ENCODE results near the gene RILPL2.
A peak's percentile ranks its signal among the peaks of the same experiment; 100 is the strongest.
"Not testable (repeated sequence)": the region's sequence is repeated elsewhere in the genome, so short reads cannot be mapped to it uniquely, and the experiment has no call there.

The RILPL2 gene, protein sequence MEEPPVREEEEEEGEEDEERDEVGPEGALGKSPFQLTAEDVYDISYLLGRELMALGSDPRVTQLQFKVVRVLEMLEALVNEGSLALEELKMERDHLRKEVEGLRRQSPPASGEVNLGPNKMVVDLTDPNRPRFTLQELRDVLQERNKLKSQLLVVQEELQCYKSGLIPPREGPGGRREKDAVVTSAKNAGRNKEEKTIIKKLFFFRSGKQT

DNA sequence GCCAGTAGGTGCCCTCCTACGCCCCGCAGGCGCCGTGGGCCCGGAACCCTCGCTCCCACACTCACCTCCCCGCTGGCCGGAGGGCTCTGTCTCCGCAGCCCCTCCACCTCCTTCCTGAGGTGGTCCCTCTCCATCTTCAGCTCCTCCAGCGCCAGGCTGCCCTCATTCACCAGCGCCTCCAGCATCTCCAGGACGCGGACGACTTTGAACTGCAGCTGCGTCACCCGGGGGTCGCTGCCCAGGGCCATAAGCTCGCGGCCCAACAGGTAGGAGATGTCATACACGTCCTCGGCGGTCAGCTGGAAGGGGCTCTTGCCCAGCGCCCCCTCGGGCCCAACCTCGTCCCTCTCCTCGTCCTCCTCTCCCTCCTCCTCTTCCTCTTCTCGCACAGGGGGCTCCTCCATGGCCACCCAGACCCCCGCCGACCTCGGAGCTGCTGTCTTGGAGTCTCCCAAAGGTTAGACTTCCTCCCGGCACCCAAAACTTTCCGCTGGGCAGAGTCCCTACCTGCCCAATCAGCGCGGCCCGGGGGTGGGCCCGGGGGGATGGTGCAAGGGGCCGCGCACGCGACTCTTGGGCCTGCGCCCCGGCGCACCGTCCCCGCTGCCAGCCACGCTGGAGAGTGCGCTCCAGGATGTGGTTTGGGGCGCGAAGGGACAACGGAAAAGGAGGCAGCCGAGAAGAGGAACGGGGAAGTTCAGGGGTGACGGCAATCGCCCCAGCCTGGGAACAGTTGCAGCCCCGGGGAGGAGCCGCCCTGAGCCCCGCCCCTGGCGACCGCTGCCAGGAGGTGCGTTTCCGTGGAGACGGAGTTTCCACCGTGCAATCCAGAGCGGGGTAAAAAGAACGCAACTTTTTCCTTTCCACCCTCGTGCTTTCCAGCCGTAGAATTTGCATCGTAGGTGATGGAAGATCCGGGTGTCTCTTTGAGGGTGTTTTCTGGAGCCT, at the start of gene RILPL2:
TSS of gene RILPL2 (minus strand) at position 668 of the 948 bp plus-strand sequence. CDS start at position 404, 264 bp downstream.
- DNase-seq = peak; percentile 57

DNA sequence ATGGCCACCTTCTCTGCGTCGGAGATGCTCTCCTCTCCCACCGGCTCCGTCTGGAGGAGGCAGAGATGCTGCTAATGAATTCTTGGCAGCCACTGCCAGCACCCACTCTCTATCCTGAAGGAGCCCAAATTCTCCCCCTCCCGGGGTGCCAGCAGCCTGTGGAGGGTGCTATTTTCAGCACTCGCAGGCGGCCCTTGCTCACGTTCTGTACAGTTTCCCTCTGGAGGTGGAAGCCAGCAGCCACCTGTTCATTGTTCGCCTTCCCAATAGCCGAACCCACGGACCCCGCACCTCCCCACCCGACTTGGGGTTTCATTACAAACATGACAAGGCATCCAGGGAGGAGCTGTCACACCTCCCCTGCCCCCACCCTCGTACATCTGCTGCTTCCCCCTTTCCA, 49.3 kb upstream of the RILPL2 start:
- no peak for DNase-seq

DNA sequence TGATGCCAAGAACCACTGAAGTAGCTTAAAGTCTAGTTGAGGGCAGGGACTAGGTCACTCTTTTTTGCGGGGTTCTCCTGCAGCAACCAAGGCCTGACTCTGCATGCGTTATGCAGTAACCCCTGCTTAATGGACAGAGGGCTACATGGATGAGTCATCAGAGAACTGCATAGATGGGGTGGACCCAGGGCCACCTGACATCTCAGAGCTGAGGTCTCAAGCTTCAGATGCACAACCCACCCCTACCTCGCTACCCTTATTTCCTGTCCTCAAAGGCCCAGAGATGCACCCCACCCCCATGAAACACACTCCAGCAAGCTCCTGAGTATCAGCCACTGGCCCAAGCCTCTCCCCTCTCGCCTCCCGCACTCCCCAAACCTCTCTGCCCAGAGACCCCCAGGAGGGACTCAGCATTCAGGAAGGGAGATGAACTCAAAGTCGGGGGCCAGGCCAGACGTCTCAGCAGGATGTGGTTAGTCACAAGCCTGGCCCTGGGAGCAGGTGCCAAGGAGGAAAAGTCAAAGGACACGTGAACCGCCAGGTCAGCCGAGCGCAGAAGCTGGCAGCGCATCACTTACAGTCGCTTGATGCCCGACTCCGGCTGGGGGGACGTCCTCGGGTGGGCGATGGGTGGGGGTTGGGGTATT, 47.2 kb upstream of the RILPL2 start:
- no peak for DNase-seq

DNA sequence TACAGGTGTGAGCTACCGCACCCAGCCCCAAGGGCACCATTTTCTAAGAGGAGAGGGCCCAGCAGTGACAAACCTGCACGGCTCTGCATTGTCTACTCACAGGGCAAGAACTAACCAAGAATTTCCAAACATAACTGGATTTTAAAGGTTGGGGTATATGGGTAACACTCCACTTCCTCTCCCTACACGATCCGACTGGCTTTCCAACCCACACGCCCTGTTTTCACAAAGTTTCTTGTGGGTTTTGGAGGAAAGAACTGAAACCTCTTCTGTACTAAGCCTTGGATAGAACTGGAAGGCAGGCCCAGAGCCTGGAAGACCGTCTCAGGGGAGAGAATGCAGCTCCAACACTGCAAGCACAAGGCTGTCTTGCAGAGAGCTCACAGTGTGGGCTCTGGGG, 46.4 kb upstream of the RILPL2 start:
- DNase-seq = no peak

DNA sequence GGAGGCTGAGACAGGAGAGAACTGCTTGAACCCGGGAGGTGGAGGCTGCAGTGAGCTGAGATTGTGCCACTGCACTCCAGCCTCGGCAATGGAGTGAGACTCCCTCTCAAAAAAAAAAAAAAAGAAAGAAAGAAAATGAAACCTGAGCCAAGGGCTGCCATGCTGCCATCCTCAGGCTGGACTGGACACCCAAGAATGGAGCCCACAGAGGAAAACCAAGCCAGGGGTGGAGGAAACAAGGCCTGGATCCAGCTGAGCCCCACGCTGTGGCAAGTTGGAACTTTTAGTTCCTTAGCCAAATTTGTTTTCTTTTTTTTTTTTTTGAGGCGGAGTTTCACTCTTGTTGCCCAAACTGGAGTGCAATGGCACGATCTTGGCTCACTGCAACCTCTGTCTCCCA, 44.8 kb upstream of the RILPL2 start:
- DNase-seq = not testable (repeated sequence)

DNA sequence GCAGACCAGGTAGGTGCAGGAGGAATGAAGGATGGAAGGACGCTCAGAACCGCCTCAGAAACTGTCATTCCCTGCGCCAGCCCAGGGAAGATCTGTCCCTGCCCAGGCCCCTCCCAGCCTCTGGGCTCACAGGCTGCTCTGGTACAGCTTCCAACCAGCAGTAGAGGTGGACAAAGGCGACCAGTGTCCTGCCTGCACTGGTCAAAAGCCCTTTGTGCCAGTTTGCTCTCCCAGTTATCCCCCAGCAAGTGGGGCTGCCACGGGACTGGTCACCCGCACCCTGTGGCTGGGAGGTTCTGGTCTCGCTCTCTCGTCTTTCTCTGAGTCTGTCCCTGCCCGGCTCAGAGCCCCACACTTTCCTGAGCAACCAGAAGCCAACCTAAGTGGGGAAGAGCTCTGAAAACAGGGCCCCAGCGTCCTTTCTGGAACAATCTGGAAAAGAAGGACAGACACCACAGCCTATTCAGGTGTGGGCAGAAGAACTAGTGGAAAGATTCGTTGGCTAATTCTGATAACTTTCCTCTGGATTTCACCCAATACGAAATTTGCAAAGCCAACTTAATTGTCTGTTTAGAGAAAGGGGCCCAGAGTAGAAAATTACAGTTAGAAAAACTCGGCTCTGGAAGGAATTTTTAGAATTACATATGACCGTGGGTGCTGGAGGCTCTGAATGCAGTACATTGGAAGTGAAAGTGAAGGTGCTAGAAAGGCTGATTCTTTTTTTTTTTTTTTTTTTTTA, 43.1 kb upstream of the RILPL2 start:
- no peak for DNase-seq

DNA sequence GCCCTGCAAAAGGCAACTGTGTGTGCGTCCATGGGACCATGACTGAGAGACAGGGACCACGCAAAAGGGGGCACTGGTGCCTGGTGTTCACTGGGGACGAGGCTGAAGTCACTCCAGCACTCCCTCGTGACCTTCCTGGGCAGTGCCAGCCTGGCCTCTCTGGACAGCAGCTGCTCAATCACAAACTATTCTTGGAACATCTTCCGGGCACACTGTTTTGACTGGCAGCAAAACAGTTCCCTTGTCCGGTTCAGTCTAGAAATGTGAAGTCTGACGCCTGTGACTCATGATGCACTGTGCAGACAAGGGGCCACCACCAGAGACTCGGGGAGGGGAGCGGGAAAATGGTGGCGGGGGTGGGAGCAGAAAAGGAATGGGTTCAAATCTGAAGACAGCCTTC, 42.3 kb upstream of the RILPL2 start:
- no peak for DNase-seq

DNA sequence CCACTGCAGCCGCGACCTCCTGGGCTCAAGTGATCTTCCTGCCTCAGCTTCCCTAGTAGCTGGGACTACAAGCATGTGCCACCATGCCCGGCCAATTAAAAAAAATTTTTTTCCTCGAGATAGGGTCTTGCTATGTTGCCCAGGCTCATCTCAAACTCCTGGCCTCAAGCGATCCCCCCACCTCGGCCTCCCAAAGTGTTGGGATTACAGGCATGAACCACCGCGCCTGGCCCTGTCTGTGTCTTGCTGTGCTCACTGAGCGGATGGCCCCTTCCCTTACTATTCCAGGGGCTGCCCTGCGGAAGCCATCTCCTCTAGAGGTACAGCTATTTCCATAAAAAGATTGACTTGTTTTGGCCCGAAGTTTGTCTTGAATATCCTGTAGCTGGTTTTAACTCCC, 41.6 kb upstream of the RILPL2 start:
- no peak for DNase-seq

DNA sequence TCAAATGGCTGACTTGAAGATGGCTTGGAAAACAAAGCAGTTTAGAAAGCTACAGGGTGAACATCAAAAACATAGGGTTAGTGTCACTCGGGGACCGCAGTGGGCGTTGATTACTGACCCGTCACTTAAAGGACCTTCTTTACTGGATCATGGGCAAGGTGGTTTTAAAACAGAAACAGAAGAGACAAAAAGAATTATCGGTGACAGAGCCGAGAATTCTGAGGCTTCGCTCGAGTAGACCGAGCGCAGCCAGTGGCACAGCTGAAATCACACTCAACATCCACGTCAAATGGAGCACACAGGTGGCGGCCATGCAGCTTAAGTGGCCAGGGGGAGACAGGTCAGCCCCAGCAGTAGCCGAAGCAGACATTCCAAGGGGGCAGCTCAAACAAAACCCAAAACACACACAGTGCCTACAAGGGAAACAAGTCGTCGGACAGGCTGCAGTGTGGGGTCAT, 38.8 kb upstream of the RILPL2 start:
- DNase-seq = no peak

DNA sequence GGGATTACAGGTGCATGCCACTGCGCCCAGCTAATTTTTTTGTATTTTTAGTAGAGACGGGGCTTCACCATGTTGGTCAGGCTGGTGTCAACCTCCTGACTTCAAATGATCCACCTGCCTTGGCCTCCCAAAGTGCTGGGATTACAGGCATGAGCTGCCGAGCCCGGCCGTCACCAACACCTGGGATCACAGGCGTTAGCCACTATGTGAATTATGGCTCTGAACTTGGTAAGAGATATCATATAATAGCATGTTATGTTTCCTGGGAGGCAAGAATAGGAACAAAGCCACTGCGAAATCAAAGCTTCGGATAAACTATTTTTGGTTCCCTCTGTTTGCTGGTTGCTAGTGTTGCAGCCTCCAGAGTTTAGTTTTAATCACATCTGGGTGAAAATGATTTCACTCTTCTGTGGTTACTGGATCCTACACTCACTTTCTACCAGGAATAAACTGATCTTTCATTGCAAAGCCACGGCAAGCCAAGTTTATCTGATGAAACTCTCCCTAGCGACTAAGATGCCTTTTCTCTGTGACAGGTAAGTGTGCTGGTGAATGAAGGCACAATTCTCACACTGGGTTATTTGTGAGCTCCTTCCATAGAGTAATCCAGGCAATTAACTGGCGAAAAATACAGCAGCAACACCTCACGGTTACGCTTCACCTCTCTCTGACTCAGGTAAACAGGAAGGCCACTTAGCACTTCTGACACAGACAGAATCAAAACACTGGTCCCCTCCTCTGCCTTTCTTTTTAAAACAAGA, 38.2 kb upstream of the RILPL2 start:
- DNase-seq = no peak

DNA sequence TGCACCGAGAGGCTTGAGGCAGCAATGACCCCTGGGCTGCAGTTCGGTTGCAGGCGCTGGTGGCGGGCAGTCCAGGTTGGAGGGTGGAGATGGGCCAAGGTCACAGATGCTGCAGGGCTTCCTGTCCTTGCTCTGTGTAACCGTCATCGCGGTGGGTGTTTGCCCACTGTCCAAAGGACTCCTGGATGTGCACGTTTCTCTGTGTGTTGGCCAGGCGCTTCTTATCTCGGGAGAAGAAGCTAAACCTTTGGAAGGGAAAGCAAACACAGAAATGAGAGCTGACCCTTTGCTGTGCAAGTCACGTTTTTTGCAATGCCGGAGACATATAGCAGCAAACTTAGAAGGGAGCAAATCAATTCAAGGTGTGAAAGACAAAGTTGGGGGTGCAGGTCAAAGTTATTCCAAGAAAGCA, 36.0 kb upstream of the RILPL2 start:
- DNase-seq = no peak

DNA sequence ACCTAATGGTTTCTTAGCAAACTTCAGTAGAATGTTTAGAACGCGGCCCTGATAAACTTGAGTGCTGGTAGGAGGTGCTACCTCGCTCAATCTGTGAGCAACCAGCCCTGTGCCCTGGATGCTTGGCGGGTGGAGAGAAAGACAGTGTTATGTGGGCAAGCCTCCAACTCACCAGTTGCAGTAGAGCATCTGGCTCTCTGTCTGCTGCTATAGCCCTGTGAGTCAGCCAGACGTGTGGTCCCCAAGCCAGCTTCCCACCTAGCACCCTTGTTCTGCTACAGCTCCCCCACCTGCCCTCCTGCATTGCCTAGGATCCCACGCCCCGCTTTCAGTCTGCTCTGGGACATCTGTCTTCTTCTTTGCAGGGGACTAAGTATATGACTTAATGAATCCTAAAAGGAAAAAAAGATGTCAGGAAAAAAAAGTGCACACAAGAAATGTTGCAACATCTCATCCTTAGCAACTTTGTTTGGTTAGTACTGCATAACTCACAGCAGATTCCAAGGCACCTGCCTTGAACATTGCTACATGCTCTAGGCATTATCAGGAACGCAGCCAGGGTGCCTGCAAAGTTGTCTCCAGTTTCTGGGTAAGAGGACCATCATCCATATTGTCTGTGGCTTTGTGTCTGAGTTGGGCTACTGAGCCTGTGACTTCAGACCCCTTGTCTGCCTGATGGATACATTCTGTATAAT, 35.0 kb upstream of the RILPL2 start:
- no peak for DNase-seq

DNA sequence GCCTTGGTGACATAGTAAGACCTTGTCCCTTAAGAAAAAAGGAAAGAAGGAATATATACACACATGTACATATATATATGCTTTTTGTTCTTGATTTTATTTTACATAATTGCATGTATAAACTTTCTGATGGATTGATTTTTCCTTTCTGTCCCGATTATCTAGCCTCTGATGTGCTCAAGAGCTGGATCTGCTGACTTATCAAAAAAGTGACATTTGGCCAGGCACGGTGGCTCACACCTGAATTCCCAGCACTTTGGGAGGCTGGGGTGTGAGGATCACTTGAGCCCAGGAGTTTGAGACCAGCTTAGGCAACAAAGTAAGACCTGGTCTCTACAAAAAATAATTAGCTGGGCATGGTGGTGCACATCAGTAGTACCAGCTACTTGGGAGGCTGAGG, 33.5 kb upstream of the RILPL2 start:
- no peak for DNase-seq

DNA sequence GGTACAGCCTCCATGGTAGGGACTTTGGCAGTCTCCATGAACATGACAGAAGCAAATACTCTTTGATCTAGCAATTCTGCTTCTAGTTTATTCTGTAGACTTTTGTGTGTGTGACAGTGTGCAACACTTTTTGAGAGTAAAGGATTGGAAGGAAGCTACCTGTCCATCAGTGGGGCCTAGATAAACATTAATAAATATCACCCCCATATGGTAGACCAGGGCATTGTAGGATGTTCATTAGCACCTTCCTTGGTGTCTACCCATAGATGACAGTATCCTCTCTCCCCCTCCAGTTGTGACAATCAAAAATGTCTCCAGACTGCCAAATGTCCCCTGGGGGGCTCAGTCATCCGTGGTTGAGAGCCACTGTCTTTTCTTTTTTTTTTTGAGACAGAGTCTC, 32.3 kb upstream of the RILPL2 start:
- DNase-seq = no peak

DNA sequence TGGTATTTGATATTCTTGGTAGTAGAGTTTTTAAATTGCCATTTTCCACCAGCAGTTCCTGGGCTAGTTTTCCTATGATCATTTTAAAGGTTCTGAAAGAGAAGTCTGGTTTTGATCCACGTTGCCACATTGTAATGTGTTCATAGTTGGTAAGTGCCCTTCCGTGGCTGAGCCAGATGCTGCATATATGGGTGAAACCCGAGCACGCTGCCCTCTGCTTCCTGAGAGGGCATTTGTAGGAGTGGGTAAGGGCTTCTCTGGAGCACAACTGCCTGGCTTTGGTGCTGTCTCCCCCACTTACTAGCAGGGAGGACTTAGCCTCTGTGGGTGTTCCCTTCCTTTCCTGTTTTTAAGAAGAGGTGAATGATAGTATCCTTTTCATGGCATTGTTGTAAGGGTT, 28.6 kb upstream of the RILPL2 start:
- no peak for DNase-seq

DNA sequence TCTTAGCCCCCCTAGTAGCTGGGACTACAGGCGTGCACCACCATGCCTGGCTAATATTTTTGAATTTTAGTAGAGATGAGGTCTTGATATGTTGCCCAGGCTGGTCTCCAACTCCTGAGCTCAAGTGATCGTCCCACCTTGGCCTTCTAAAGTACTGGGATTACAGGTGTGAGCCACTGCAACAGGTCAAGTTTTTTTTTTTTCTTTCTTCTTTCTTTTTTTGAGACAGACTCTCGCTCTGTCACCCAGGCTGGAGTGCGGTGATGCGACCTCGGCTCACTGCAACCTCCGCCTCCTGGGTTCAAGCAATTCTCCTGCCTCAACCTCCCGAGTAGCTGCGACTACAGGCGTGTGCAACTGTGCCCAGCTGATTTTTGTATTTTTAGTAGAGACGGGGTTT, 26.7 kb upstream of the RILPL2 start:
- DNase-seq = not testable (repeated sequence)

DNA sequence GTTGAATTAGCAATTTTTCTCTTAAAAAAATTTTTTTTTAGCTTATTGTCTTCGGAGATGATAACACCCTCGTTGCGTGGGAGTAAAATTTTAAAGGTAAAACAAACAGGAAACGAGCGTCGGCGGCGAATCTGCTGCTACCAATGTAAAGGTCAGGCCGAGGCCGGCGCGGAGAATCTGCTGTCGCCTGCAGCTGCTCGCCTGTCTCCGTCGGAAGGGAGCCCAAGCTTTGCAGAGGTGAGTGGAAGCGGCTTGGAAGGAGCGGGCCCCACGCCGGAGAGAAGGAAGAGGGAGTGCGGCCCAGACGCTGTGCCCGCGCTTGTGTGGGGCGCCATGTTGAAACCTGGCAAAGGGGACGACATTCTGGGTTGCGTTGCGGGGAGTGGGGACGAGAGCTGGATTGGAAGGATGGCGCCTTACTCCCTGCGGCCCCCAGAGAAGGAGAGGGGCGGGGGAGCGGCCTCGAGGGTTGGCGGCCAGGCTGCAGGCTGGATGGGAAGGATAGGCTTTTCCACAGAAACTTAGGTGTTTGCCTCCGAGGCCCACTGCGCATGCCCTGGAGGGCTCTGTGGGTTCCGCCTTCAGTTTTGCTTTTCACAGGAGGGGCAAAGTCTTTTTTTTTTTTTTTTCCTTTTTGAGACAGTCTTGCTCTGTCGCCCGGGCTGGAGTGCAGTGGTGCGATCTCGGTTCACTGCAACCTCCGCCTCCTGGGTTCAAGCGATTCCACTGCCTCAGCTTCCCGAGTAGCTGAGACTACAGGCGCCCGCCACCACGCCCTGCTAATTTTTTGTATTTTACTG, 21.7 kb upstream of the RILPL2 start, which contains the start of gene SNRNP35:
TSS of gene SNRNP35 (plus strand) at position 160 of the 800 bp plus-strand sequence. CDS start 7,402 bp downstream, outside the sequence.
- peak; percentile 93 for DNase-seq

DNA sequence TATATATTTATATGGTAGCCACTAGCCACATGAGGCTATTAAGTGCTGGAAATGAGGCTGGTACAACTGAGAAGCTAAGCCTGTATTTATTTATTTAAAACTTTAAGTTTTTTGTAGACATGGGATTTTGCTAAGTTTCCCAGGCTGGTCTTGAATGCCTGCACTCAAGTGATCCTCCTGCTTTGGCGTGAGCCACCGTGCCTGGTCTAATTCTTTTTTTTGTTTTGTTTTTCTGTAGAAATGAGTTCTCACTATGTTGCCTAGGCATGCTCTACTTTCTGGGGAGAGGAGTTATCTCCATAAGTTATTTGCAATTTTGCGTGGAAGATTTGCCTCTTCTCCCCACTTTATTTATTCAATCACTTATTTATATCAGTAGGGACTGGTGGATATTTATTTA, 16.7 kb upstream of the RILPL2 start:
- DNase-seq = no peak

DNA sequence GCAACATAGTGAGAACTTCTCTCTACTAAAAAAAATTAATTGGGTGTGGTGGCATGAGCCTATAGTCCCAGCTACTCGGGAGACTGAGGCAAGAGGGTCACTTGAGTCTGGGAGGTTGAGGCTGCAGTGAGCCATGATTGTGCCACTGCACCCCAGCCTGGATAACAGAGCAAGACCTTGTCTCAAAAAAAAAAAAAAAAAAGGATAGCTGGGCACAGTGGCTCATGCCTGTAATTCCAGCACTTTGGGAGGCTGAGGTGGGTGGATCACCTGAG, 15.7 kb upstream of the RILPL2 start:
- not testable (repeated sequence) for DNase-seq

DNA sequence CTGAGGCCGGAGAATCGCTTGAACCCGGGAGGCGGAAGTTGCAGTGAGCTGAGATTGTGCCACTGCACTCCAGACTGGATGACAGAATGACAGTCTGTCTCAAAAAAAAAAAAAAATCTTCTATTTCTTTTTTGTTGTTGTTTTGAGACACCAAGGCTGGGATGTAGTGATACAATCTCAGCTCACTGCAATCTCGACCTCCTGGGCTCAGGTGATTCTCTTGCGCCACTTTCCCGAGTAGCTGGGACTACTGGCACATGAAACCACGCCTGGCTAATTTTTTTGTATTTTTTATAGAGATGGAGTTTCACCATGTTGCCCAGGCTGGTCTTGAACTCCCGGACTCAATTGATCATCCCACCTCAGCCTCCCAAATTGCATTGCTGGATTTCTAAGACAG, 14.2 kb upstream of the RILPL2 start:
- no peak for DNase-seq

DNA sequence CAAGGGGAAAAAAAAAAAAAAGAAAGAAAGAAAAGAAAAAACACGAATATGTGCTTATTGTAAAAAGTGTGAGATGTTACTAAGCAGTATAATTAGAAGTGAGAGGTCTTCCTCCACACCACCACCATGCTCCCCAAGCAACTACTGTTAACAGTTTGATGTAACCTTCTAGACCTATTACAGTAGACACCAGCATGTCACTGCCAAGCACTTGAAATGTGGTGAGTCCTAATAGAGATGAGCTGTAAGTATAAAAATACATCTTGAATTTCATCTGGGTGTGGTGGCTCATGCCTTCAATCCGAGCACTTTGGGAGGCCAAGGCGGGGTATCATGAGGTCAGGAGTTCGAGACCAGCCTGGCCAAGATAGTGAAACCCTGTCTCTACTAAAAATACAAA, 13.4 kb upstream of the RILPL2 start:
- DNase-seq = no peak
